Spleen (tissue), 11 donors: ENCODE data around the gene CABP2. TPM values are rescaled to one million over a fixed set of nuclear protein-coding genes. Genes with fewer than 3 reads are reported as not detected.
"Not testable (repeated sequence)": the region's sequence is repeated elsewhere in the genome, so short reads cannot be mapped to it uniquely, and the experiment has no call there.

Experiments used
- DNase-seq: peaks from one replicate; pipeline ENCODE4 v3.0.0-alpha.2; 2020
- H3K27ac ChIP-seq, 8 donors: fragments of 200-600 bp; sonication (generic) in 7 of 8; 1 replicate in 4 of 8; 2 replicates in 4 of 8; pipeline versions ENCODE4 v1.5.0 to v1.8.0; 2016 to 2021; ENCODE audit warnings: inconsistent platforms in 4 of 8, mild to moderate bottlenecking in 4 of 8, moderate library complexity in 1 of 8
- H3K27me3 ChIP-seq, 7 donors: fragments of 200-600 bp; sonication (generic) in 6 of 7; replicated peaks in 1 of 7; 1 replicate in 4 of 7; 2 replicates in 3 of 7; pipeline versions ENCODE4 v1.5.0 to v1.8.0; 2016 to 2021; ENCODE audit warnings: inconsistent platforms in 3 of 7, mild to moderate bottlenecking in 1 of 7
- H3K36me3 ChIP-seq, 6 donors: fragments of 200-600 bp; sonication (generic) in 5 of 6; 1 replicate in 4 of 6; 2 replicates in 2 of 6; pipeline versions ENCODE4 v1.5.0 to v1.8.0; 2016 to 2021; ENCODE audit warnings: inconsistent platforms in 2 of 6
- H3K4me1 ChIP-seq, 6 donors: fragments of 200-600 bp; sonication (generic) in 5 of 6; 1 replicate in 3 of 6; 2 replicates in 3 of 6; pipeline versions ENCODE4 v1.5.0 to v1.8.0; 2016 to 2021; ENCODE audit warnings: inconsistent platforms in 3 of 6
- H3K4me3 ChIP-seq, 8 donors: fragments of 200-600 bp; sonication (generic) in 7 of 8; 1 replicate in 4 of 8; 2 replicates in 4 of 8; pipeline versions ENCODE4 v1.5.0 to v1.8.0; 2016 to 2021; ENCODE audit warnings: inconsistent platforms in 4 of 8, mild to moderate bottlenecking in 4 of 8, moderate library complexity in 2 of 8
- H3K9me3 ChIP-seq, 8 donors: fragments of 200-600 bp; sonication (generic) in 7 of 8; 1 replicate in 4 of 8; 2 replicates in 4 of 8; pipeline versions ENCODE4 v1.5.0 to v1.8.0; 2016 to 2021; ENCODE audit warnings: inconsistent platforms in 4 of 8
- POLR2A ChIP-seq, 3 donors: fragments of 450-650 bp; IDR thresholded peaks; one replicate each; pipeline ENCODE4 v1.5.1; 2017; ENCODE audit warnings: antibody characterized with exemption in 3 of 3, mild to moderate bottlenecking in 1 of 3
- POLR2AphosphoS5 ChIP-seq, 3 donors: sonication (generic); formaldehyde crosslinking; IDR thresholded peaks; one replicate each; pipeline ENCODE4 v1.5.1; 2017; ENCODE audit warnings: antibody characterized with exemption in 3 of 3
- WGBS, 5 donors: extraction: QIAGEN DNeasy Blood & Tissue Kit in 3 of 5; methylation state at CpG; one replicate each; pipeline versions ENCODE4 v1.1.5 to v1.1.7; 2013 to 2018; 5-methylcytosine and 5-hydroxymethylcytosine counted together
- intact Hi-C: fragments of 100-400 bp; cut with DNase I; formaldehyde crosslinking; loops from one replicate; pipeline ENCODE4 v1.15.0; 2023; ENCODE audit warnings: low total_unique reads
- polyA plus RNA-seq, 3 donors: library from polyadenylated mRNA; stranded (reverse); fragments of 200-250 nt; gene quantifications; one replicate each; pipeline ENCODE4 v1.2.1, GENCODE V29; 2013
- total RNA-seq, 7 donors: library from RNA; depleted of rRNA in 3 of 7; stranded (reverse); fragments of >200 nt in 3 of 7; fragmentation: NEBNext Ultra II Directional in 4 of 7; extraction: Animal tissue kit (Norgen Biotek cat#: 25700) in 4 of 7; gene quantifications; one replicate each; pipeline versions ENCODE4 v1.1.0 to v1.2.1, GENCODE V29; 2016 to 2021
- TF ChIP-seq, protein P1 (sequence below), 11 experiments: fragments of 200-600 bp in 7 of 11; fragments of 450-650 bp in 4 of 11; sonication (generic) in 4 of 11; IDR thresholded peaks in 8 of 11; conservative IDR thresholded peaks in 3 of 11; 1 replicate in 7 of 11; 2 replicates in 4 of 11; pipeline versions ENCODE4 v1.4.0 to v1.8.0; 2016 to 2021; ENCODE audit warnings: antibody characterized with exemption in 11 of 11, inconsistent platforms in 4 of 11, mild to moderate bottlenecking in 1 of 11
- donor health status: healthy with polysubstance abuse.
- donor health status: DM: no; HTN: no; CAD: no; lungs with moderate emphysema.
- donor health status: DM: no; HTN: no; CAD: no.
- donor health status: Bipolar disorder and iron deficiency.
- donor health status: healthy.
- donor health status: DM: no; HTN: no; CAD: no.
- donor health status: DM: yes; HTN: yes; CAD: no.

CABP2 gene
- total and polyA plus RNA-seq, 10 donors, result not detected

DNA sequence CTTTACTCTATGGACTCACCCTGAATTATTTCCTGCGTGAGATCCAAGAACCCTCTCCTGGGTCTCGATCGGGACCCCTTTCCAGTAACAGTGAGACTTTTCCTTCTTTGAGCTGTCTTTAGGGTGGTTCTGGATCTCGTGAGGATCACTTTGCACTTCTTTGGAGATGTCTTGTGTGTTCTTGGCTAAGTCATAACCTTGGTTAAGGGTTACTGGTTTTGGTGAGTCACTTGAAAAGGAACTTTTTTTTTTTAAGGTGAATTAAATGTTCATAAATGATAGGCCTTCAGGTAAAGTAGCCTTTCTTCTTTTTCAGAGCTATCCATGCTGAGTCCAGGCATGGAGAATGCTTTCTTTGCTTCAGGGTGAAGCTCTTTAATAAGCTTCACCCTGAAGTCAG is 41.0 kb upstream of the CABP2 start:
- Histone ChIP-seq H3K27ac (no peak overlapping the region), H3K36me3 (no peaks in the 10 kb centered on the region), H3K27me3 (peaks cover 0 to 11% (median 0%) of the 10 kb centered on the region in 7 donors), H3K9me3 (no peaks in the 10 kb centered on the region), H3K4me1 (peaks cover 0 to 13% (median 1%) of the 10 kb centered on the region in 6 donors), H3K4me3 (no peak overlapping the region)
- 87 to 92% (median 89%) methylated on average over 4 of the region's 4 CpGs for WGBS, 5 donors
- TF ChIP-seq POLR2A (IDR thresholded peaks at IDR 0.05) (no peak), POLR2AphosphoS5 (IDR thresholded peaks at IDR 0.05) (no peak)
- TF ChIP-seq, protein P1, sequence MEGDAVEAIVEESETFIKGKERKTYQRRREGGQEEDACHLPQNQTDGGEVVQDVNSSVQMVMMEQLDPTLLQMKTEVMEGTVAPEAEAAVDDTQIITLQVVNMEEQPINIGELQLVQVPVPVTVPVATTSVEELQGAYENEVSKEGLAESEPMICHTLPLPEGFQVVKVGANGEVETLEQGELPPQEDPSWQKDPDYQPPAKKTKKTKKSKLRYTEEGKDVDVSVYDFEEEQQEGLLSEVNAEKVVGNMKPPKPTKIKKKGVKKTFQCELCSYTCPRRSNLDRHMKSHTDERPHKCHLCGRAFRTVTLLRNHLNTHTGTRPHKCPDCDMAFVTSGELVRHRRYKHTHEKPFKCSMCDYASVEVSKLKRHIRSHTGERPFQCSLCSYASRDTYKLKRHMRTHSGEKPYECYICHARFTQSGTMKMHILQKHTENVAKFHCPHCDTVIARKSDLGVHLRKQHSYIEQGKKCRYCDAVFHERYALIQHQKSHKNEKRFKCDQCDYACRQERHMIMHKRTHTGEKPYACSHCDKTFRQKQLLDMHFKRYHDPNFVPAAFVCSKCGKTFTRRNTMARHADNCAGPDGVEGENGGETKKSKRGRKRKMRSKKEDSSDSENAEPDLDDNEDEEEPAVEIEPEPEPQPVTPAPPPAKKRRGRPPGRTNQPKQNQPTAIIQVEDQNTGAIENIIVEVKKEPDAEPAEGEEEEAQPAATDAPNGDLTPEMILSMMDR (IDR thresholded peaks at IDR 0.05 in 8 of 11, conservative IDR thresholded peaks at IDR 0.05 in 3 of 11), result no peak
- DNase-seq, result no peak
- intact Hi-C loops, result no loop called here

- 64 to 82% (median 75%) methylated on average over 11 of the region's 11 CpGs for WGBS, 5 donors
- H3K4me3 ChIP-seq, H3K36me3 ChIP-seq, H3K9me3 ChIP-seq, DNase-seq, H3K27ac ChIP-seq, intact Hi-C loops: not testable (repeated sequence)
- Histone ChIP-seq H3K27me3 (peaks cover 0 to 11% (median 0%) of the 10 kb centered on the region in 7 donors), H3K4me1 (peaks cover 0 to 13% (median 1%) of the 10 kb centered on the region in 6 donors)
Measured at GRCh38 chr11:67563705-67564114, 40.5 kb upstream of the CABP2 start.

- intact Hi-C loops, result no loop called here
- TF ChIP-seq POLR2A (IDR thresholded peaks at IDR 0.05) (no peak), POLR2AphosphoS5 (IDR thresholded peaks at IDR 0.05) (no peak)
- TF ChIP-seq, protein P1 (IDR thresholded peaks at IDR 0.05 in 8 of 11, conservative IDR thresholded peaks at IDR 0.05 in 3 of 11), result no peak
Measured at GRCh38 chr11:67562963-67563704, 39.9 kb upstream of the CABP2 start.

GRCh38 chr11:67561971-67562619 is 38.8 kb upstream of the CABP2 start:
- intact Hi-C loops, result no loop called here
- Histone ChIP-seq H3K36me3 (no peaks in the 10 kb centered on the region), H3K4me1 (peaks cover 0 to 13% (median 3%) of the 10 kb centered on the region in 6 donors), H3K4me3 (no peak overlapping the region), H3K27me3 (peaks cover 0 to 11% (median 0%) of the 10 kb centered on the region in 7 donors), H3K27ac (peak overlapping the region in 1 of 8 donors; percentile 1), H3K9me3 (no peaks in the 10 kb centered on the region)
- 58 to 66% (median 60%) methylated on average over 10 of the region's 10 CpGs for WGBS, 5 donors
- DNase-seq, result no peak
- TF ChIP-seq POLR2AphosphoS5 (IDR thresholded peaks at IDR 0.05), result no peak
- no peak for TF ChIP-seq POLR2A (IDR thresholded peaks at IDR 0.05)
- TF ChIP-seq, protein P1 (IDR thresholded peaks at IDR 0.05 in 8 of 11, conservative IDR thresholded peaks at IDR 0.05 in 3 of 11), result no peak

More at GRCh38 chr11:67562963-67563704, 39.9 kb upstream of the CABP2 start:
- Histone ChIP-seq H3K27me3 (peaks cover 0 to 11% (median 0%) of the 10 kb centered on the region in 7 donors), H3K4me3 (no peak overlapping the region), H3K27ac (no peak overlapping the region), H3K36me3 (no peaks in the 10 kb centered on the region), H3K4me1 (peaks cover 0 to 13% (median 3%) of the 10 kb centered on the region in 6 donors), H3K9me3 (no peaks in the 10 kb centered on the region)
- DNase-seq, result no peak
- WGBS, 5 donors, result 76 to 87% (median 83%) methylated on average over 10 of the region's 10 CpGs
